C4-2B (cell line): ENCODE measurements around the gene LSMEM2.

Experiments
- ZFX ChIP-seq: fragments of 450-650 bp; IDR thresholded peaks from 2 replicates; pipeline ENCODE4 v1.6.1; 2017
- TF ChIP-seq, protein P1 (sequence below): fragments of 450-650 bp; conservative IDR thresholded peaks from 2 replicates; pipeline ENCODE4 v1.5.1; 2017; ENCODE audit warnings: mild to moderate bottlenecking

GRCh38 chr3:50279255-50280016, 549 bp downstream of the LSMEM2 start:
- TF ChIP-seq, protein P1, sequence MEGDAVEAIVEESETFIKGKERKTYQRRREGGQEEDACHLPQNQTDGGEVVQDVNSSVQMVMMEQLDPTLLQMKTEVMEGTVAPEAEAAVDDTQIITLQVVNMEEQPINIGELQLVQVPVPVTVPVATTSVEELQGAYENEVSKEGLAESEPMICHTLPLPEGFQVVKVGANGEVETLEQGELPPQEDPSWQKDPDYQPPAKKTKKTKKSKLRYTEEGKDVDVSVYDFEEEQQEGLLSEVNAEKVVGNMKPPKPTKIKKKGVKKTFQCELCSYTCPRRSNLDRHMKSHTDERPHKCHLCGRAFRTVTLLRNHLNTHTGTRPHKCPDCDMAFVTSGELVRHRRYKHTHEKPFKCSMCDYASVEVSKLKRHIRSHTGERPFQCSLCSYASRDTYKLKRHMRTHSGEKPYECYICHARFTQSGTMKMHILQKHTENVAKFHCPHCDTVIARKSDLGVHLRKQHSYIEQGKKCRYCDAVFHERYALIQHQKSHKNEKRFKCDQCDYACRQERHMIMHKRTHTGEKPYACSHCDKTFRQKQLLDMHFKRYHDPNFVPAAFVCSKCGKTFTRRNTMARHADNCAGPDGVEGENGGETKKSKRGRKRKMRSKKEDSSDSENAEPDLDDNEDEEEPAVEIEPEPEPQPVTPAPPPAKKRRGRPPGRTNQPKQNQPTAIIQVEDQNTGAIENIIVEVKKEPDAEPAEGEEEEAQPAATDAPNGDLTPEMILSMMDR: no peak
- no peak for TF ChIP-seq ZFX
